HG03457 (cell line): ENCODE results near the gene PUDP.
"Not testable (repeated sequence)": the region's sequence is repeated elsewhere in the genome, so short reads cannot be mapped to it uniquely, and the experiment has no call there.

Source experiments
- ATAC-seq: cut with Tn5 transposase; IDR thresholded peaks from one replicate; pipeline ENCODE4 v1.9.1; 2021; ENCODE audit warnings: moderate number of reproducible peaks; ENCODE audit not compliant: unreplicated experiment

Gene PUDP

DNA sequence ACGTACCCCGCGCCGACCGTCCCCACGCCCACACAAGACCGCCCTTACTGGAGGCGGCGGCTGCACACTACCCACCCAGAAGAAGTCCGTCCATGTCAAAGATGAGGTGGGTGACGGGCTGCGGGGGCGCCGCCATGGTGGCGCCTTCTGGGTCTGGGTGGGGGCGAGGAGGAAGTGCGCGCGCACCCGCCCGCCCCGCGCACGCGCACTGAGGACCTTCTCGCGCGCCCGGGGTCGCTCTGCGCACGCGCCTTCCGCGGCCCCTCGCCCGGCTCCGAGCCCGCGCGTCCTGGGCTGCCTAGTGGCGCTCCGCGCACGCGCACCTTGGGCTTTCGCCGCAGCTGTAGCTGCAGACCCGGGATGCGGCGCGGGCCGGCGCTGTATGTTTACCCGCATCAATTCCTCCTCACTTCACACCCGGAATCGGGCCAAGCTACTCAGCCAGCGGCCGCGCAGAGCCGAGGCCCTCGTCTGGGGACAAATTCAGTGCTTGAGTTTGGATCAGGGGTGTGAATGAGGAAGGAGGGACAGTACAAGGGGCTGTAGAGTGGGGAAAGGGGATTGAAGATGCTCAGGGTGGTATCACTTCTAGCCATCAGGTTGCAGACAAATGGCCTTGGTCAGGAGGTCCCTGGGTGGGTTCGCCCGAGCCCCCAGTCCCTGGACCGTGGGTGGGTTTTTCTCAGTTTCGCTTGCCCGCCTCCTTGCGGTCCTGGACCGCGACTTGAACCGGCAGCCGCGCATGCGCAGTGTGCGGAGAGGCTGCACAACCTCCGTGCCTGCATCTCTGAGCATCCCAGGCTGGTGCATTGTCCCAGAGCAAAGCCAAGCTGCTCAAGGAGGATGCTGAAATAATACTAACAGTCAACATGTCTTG lies at the start of gene PUDP:
TSS of gene PUDP (minus strand) at position 176 of the 877 bp plus-strand sequence. CDS start at position 136, 40 bp downstream.
- ATAC-seq = peak; percentile 60

DNA sequence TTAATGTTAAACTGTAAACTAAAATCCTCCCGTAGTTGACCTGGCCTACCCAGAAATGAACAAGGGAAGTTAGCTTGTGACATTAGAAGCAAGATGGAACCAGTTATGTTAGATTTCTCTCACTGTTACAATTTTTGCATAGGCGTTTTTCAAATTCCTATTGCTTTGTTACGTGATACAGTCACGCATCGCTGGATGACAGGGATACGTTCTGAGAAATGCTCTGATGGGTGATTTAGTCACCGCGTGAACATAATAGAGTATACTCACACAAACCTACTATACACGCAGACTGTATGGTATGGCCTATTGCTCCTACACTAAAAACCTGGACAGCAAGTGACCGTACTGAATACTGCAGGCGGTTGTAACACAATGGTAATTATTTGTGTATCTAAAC lies 46.7 kb upstream of the PUDP start:
- no peak for ATAC-seq

DNA sequence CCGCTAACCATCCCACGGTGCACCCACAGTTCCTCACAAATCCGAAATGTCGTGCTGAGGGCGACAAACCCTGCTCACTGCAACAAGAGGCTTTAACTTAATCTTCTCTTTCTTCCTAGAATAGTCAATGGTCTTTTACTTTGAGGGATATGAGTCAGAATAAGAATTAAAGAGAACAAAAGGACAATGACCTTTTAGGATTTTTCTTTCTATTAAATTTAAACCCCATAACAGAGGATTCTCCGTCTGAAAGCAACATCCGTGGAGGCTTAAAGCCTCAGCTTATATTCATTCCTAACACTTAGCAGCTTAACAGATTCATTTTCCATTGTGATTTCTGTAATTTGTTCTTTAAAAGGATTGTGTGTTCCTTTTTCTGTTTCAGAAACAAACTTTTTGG lies 44.9 kb upstream of the PUDP start:
- ATAC-seq = no peak

DNA sequence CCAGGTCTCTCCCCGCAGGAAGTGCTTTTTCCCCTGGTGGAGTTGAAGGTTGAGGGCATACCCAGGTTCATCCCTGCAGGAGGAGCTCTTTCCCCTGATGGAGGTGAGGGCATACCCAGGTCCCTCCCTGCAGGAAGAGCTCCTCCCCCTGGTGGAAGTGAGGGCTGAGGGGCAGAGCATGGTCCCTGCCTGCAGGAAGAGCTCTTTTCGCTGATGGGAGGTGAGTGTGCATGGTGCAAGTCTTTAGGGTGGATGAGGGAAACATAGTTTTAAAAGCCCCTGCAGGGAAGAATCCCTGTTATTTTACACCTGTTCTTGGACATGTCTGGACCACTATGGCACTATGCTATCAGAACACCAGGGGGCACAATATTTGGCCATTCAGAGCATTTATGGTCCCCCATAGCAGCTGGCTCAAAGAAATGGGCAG lies 43.7 kb upstream of the PUDP start:
- no peak for ATAC-seq

DNA sequence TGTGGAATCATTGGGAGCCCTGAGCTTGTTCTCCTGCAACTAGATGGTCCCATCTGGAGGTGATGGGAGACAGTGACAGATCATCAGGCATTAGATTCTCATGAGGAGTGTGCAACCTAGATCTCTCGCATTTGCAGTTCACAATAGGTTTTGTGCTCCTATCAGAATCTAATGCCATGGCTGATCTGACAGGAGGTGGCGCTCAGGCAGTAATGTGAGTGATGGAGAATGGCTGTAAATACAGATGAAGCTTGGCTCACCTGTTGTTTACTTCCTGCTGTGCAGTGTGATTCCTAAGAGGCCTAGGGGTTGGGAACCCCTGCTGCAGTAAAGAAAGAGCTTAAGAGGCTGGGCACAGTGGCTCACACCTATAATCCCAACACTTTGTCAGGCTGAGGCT lies 42.2 kb upstream of the PUDP start:
- ATAC-seq = no peak

DNA sequence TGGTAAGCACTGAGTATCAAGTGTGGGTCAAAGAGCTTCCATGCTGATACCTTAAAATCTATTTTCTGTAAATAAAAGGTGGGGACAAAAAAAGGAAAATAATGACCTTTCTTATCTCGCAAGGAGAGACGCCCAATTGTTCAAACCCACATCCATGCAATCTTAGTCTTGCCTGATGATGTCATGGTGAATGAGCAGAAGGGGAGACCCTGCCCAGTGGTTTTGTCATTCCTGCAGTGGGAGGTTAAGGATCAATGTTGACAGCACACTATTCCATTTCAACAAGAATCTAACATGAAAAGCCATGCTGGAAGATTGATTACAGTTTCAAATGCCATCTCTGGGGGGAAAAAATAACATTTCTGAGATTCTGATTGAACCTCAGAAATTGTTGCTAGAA lies 40.7 kb upstream of the PUDP start:
- ATAC-seq = no peak

DNA sequence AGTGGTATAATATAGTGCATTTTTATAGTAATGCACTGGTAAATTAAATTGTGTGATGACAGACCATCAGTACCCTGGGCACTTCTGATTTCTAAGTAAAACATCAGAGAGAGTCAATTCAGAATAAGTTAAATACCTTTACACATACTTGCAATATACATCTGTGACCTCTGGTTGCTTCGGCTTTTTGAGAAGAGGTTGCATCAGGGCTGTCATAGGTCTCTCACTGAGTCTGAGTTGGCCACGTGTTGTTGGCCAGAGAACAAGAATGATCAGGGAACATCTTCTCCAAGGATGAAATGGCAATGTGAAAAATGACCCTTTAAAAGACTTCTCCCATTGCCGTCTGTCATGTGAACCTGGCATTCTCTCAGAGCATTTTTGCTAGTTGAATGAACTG lies 36.9 kb upstream of the PUDP start:
- no peak for ATAC-seq

DNA sequence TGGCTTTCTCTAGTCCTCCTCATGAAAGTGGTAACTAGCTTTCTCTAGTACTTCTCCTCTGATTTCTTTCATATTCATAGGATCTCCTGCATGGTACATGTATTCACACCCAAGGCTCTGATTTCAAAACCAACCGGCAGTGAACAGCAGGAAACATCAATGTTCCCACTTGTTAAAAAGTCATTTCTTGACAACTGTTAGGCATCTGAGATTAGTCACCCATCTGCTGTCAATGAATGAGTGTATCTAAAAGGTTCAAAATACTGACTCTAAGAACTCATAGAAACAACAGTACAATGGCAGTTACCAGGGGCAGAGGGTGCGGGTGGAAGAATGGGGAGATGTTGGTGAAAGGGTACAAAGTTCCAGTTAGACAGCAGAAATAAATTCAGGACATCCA lies 31.5 kb upstream of the PUDP start:
- ATAC-seq = no peak

DNA sequence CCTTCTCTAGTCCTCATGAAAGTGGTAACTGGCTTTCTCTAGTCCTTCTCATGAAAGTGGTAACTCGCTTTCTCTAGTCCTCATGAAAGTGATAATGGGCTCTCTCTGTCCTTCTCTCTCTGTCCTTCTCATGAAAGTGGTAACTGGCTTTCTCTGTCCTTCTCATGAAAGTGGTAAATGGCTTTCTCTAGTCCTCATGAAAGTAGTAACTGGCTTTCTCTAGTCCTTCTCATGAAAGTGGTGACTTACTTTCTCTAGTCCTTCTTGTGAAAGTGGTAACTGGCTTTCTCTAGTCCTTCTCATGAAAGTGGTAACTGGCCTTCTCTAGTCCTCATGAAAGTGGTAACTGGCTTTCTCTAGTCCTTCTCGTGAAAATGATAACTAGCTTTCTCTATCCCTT lies 30.9 kb upstream of the PUDP start:
- ATAC-seq = not testable (repeated sequence)

DNA sequence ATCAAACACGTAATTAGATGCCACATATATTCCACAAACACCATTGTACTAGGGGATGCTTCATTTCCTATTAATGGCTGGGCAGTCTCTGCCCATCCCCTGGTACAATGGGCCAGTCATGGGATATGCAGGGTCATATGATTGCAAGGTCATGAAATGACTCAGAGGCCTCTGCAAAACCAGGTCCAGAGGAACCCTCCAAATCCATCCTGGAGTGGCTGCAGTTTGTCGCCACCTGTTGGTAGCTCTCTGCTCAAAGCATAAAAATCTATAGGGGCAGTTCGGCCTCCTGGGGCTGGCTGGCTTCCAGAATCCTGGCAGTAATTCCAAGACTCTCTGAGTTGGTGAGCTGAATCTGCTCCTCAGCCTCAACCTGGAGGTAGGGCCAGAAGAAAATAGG lies 22.9 kb upstream of the PUDP start:
- ATAC-seq = no peak

DNA sequence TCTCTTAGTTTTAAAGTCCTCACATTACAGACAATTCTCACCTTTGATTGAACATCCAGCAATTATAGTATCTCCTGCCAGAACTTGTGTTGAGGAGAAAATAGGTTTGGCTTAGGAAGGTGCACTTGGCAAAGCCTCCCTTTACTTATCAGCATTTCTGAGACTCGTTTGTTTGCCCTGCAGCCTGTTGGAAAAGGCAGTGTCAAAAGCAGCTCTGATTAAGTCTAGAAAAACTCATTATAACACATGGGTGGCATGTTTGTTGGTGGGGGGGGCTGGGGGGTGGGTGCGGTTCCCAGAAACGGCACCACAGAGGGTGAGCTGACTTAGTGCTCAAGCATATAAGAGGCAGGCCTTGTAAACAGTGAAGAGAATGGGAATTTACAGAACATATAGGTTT lies 21.7 kb upstream of the PUDP start:
- ATAC-seq = no peak

DNA sequence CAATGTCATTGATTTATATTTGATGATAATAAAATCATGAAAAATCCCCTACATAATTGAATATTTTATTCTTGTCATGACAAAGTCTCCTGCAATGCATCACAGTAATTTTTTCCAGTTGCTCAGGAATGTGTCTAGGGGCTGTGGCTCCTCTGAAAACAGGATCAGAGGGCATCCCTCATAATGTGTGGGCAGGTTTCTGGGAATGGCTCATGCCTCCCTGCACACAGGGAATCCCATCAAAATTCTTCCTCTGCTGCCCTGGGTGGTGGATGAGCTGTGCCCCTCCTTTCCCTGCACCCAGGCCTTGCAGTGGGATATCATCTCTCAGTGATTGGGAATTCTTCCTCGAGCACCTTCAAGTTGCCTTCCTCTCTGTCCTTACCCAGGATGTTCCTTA lies 20.4 kb upstream of the PUDP start:
- no peak for ATAC-seq

DNA sequence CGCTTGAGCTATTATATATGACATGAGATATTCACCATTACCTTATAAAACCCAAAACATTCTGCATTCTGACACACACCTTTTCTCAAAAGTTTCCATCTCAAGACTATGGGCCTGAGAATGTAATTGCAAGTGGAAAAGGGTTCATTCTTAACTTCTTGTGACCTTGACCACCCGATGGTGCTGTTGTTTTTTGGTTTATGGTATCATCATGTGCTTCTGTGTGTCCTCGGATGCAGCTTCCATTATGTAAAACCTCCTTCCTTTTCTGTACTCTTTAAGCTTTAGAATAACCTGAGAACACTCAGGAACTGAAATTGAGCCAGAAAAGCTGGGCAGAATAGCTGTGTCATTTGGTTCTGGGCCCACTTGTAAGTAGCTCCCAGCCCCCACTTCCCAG lies 16.2 kb upstream of the PUDP start:
- ATAC-seq = no peak

DNA sequence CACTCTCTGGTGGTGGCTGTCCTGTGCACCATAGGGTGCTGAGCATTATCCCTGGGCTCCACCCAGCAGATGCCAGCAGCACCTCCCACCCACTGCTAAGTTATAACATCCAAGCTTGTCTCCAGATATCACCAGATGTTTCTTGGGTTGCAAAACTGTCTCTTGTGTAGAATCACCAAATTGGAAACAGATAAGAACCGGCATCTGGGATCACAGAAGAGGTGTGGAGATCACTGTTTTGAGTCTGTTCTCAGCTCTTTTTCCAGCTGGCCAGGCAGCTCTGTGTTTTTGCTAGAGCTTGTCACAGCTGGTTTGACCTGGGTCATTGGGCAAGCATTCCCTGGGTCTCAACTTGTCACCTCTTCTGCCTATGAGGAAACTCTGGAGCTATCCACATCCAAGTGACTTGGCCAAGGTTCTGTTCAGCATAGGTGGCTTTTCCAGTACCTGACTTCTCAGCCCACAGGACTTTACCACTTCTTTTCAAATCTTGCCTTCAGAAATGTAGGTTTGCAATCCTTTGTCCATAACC lies 15.3 kb upstream of the PUDP start:
- ATAC-seq = no peak

DNA sequence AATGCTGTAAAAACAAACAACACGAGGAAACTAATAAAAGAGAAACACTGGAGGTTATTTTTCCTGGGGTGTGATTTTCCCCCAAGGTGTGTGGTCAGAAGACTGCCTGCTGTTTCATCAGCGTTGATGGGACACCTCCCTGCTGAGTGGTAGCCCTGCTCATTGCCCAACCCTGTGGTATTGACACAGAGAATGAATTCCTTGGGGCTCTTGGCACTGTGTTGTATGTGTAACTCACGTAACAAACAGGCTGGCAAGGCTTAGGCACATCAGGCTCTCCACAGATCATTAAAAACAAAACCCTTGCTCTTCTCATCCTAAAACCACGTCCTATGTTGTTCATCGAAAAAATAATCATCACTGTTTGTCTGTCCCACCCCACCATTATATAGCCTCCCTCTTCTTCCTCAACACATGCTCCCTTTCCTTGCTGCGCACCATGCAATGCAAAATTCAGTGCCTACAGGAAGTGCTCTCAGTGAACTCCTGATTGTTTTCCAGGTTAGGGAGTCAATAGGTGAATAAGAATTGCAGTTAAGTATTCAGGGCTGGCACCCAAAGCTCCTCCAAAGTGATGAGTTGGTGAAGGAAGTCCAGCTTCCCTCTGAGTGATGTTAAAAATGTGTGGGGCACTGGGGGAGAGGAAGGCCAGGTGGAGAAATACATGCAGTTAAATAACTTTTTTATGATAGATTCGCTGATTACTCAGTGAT lies 11.4 kb upstream of the PUDP start:
- no peak for ATAC-seq

DNA sequence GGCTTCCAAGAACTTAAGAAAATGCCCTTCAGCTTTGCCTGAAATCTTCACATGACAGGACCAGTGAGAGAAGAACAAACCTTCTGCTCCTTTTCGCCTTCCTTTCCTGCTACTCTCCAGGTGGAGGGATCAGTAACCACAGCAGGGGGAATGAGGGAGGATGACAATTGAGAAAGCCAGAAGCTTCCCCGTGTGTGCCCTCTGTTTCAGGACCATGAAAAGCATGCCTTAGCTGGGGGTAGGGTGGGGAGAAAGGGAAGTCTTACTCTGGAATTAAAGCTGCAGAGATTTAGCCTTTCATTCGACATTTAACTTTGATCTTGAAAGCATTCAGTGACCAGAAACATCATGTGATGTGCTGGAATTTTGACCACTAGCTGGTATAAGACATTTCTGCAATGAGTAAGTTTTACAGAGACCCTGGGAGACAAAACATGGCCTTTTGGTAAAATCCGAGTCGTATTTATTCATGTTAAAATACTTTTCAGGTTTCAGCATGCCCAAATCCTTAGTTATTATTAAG lies 10.6 kb upstream of the PUDP start:
- ATAC-seq = no peak

DNA sequence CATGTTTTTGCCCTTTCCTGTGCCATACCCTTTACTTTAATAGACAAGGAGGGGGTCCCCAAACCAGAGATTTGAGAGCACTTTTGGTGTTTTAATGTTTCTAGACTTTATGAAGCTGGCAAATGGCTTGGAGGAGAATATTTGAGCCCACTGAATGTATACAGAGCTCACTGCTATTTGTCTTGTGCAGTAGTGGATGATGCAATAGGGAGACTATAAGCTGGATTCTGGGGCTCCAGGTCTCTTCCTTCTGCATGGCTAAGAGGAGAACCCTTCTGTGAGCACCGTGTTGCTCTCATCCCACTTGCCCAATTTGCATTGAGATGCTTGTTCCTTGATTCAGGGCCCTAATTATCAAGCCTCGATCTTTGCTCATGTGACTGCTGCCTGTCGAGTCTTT lies 8.9 kb upstream of the PUDP start:
- ATAC-seq = no peak

DNA sequence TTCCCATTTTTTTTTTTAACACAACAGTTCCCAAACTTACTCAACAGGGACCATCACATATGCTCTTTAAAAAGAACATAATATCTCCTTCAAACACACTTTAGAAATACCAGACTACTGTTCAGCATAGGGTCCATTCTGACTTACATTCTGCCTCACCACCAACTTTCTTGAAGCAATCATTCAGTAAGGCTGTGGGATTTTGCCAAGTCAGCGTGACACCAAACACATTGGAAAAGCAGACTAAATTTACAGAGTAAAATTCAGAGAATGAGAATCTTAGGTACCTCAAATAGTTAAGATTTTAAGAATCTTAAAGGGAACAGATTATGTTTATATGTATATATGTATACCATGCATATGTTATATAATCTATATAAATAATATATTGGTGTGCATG lies 7.2 kb upstream of the PUDP start:
- no peak for ATAC-seq

DNA sequence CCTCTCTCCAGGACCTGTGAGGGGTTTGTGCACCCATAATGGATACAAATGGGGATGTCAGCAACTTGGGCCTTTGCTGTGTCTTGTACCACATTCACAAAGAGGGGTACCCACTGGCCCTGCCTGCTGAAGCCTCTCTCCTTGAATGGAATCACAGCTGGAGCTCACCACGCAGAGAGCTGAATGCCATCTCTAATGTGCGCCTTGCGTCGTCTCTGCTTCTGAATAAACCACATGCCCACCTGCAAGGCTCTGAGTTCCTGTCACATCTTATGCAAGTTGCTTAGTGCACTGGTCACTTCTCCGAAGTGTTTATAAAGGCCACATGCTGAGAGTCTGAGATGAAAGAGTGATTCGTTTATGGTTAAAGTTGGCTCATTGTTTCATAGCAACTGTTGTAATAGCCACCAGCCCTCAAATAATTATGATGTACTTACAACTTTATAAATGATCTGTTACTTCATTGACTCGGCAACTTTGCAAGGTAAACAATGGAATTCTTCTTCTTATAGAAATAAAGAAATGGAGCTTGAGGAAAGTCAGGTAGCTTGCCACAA lies 6.2 kb upstream of the PUDP start:
- no peak for ATAC-seq

DNA sequence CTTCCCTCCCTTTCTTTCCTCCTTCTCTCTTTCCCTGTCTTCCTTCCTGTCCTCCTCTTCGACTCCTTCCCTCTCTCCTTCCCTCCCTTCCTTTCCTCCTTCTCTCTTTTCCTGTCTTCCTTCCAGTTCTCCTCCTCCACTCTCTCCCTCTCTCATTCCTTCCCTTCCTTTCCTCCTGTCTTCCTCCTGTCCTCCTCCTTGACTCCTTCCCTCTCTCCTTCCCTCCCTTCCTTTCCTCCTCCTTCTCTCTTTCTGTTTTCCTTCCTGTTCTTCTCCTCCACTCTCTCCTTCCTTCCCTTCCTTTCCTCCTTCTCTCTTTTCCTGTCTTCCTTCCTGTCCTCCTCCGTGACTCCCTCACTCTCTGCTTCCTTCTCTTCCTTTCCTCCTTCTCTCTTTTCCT lies 5.3 kb upstream of the PUDP start:
- ATAC-seq = no peak

DNA sequence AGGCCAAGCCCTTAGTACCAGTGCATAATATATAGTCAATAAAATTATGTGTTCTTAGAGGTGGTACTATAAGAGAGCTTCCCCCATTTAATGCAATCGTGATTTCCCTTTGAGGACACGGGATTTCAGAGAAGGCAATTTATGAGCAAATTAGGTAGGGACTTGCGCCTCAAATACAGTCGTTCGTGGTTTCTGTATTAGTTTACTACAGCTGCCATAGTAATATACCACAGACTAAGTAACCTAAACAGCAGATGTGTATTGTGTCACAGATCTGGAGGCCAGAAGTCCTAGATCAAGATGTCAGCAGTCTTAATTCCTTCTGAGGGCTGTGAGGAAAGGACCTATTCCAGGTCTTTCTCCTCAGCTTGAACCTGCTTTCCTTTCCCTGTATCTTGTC lies 1.5 kb upstream of the PUDP start:
- no peak for ATAC-seq
